ENCODE measurements around the gene DRC7. TPM values are rescaled to one million over a fixed set of nuclear protein-coding genes. Genes with fewer than 3 reads are reported as not detected.

Gene DRC7
- total RNA-seq, 1 donor from 2014 or later, result not detected

GRCh38 chr16:57748596-57748995, 54.0 kb downstream of the DRC7 start:
- intact Hi-C loops (cut with micrococcal nuclease), result no loop called here

GRCh38 chr16:57749101-57749692, 54.6 kb downstream of the DRC7 start:
- intact Hi-C loops (cut with micrococcal nuclease), result no loop called here

GRCh38 chr16:57749856-57750452, 55.3 kb downstream of the DRC7 start:
- intact Hi-C loops (cut with micrococcal nuclease), result no loop called here

GRCh38 chr16:57750796-57751538, 56.4 kb downstream of the DRC7 start:
- intact Hi-C loops (cut with micrococcal nuclease), result no loop called here

GRCh38 chr16:57751539-57752202, 57.1 kb downstream of the DRC7 start:
- intact Hi-C loops (cut with micrococcal nuclease), result no loop called here

GRCh38 chr16:57752203-57752580, 57.6 kb downstream of the DRC7 start:
- intact Hi-C loops (cut with micrococcal nuclease), result no loop called here

- intact Hi-C loops (cut with micrococcal nuclease), result no loop called here
These were observed 58.2 kb downstream of the DRC7 start for GRCh38 chr16:57752581-57753447.

- intact Hi-C loops (cut with micrococcal nuclease), result no loop called here
These were observed 59.1 kb downstream of the DRC7 start for GRCh38 chr16:57753448-57754353.

- intact Hi-C loops (cut with micrococcal nuclease), result no loop called here
These were observed 59.9 kb downstream of the DRC7 start for GRCh38 chr16:57754354-57755060.

- intact Hi-C loops (cut with micrococcal nuclease), result no loop called here
These were observed 60.6 kb downstream of the DRC7 start for GRCh38 chr16:57755061-57755684.

GRCh38 chr16:57755726-57756423, 61.3 kb downstream of the DRC7 start:
- intact Hi-C loops (cut with micrococcal nuclease), result loop anchor here (2.0 kb wide), 2 partner anchors 55 to 371 kb away; no protein-coding TSS in a partner anchor

- intact Hi-C loops (cut with micrococcal nuclease), result loop anchor here (1.0 to 2.0 kb wide), 10 partner anchors 21 to 370 kb away; partner anchors contain the start of genes KATNB1 and ZNF319
These were observed 62.1 kb downstream of the DRC7 start for GRCh38 chr16:57756424-57757325.

GRCh38 chr16:57757326-57757786, 62.8 kb downstream of the DRC7 start:
- intact Hi-C loops (cut with micrococcal nuclease), result loop anchor here (1.0 to 2.0 kb wide), 10 partner anchors 22 to 369 kb away; partner anchors contain the start of genes KATNB1 and ZNF319

- intact Hi-C loops (cut with micrococcal nuclease), result loop anchor here (1.0 to 2.0 kb wide), 10 partner anchors 23 to 369 kb away; partner anchors contain the start of genes KATNB1 and ZNF319
These were observed 63.3 kb downstream of the DRC7 start for GRCh38 chr16:57757883-57758282.

GRCh38 chr16:57758331-57759117, 63.9 kb downstream of the DRC7 start:
- intact Hi-C loops (cut with micrococcal nuclease), result no loop called here

- intact Hi-C loops (cut with micrococcal nuclease), result no loop called here
These were observed 64.5 kb downstream of the DRC7 start for GRCh38 chr16:57759131-57759530.

Measured in T-helper 1 cell treated with Interleukin-12 subunit alpha and Interleukin-12 subunit beta and Interleukin-4 antibody, amounts not matched to agents 30 ng/mL and 1 ng/mL, for 36 hours (primary cell).